Measurements from ENCODE around the gene PUS3. TPM values are rescaled to one million over a fixed set of nuclear protein-coding genes. Genes with fewer than 3 reads are reported as not detected.

Gene PUS3
- total and polyA plus RNA-seq, 10 donors = 7.7 to 12.7 (median 11.1) TPM

DNA sequence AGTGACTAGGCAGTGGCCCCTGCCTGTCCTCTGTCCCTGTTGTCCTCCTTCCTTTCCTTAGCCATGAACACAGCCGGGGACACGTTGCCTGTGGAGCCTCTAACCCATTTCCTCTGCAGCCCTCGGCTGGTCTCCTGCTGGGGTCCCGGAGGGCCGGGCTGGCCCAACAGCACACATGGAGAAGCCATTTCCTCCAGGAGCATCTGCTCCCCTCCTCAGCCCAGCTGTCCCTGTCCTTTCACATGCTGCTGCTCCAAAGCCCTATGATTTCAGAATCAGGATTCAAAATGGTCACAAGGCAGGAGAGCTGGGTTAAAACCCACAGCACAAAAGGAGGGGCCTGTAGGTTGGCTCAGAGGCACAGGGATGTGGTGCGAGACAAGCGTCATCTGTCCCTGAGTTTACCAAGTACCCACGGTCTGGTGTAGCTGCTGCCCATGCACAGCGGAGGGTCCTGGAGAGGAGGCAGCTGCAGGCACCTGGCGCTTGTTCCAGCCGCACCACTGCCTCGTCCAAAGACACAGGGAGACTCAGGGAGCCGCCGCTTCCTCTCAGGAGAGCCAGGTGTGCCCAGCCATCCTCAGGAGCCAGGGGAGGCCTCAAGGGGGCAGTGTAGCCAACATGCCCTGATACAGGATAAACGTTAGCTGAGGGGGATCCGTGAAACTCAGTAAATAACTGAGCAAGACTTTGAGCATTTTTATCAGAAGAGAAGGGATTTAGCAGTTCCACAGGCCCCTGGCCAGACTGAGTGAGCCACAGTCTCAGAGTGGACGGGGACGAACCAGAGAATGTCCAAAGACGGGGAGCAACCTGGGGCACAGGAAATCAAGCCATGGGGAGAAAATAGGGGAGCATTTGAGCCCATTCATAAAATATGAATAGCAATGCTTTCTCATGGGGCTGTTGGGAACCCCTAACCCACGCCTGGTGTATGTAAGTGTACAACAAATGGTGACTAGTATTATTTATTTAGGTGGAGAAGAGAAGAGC is 38.9 kb upstream of the PUS3 start:
- no peak overlapping the region for H3K27ac ChIP-seq
- intact Hi-C loops (cut with DNase I; ENCODE audit: low total_unique reads) = no loop called here
- 36 to 46% (median 41%) methylated on average over 17 to 20 of the region's 20 CpGs for WGBS, 5 donors
- H3K9me3 ChIP-seq = no peaks in the 10 kb centered on the region
- H3K4me3 ChIP-seq = no peak overlapping the region
- TF ChIP-seq, protein P1, sequence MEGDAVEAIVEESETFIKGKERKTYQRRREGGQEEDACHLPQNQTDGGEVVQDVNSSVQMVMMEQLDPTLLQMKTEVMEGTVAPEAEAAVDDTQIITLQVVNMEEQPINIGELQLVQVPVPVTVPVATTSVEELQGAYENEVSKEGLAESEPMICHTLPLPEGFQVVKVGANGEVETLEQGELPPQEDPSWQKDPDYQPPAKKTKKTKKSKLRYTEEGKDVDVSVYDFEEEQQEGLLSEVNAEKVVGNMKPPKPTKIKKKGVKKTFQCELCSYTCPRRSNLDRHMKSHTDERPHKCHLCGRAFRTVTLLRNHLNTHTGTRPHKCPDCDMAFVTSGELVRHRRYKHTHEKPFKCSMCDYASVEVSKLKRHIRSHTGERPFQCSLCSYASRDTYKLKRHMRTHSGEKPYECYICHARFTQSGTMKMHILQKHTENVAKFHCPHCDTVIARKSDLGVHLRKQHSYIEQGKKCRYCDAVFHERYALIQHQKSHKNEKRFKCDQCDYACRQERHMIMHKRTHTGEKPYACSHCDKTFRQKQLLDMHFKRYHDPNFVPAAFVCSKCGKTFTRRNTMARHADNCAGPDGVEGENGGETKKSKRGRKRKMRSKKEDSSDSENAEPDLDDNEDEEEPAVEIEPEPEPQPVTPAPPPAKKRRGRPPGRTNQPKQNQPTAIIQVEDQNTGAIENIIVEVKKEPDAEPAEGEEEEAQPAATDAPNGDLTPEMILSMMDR (IDR thresholded peaks at IDR 0.05 in 8 of 11, conservative IDR thresholded peaks at IDR 0.05 in 3 of 11) = peak in 6 of 11 experiments; percentile 27 to 63 (median 54)
- no peak for TF ChIP-seq POLR2AphosphoS5 (IDR thresholded peaks at IDR 0.05)
- DNase-seq = no peak
- H3K4me1 ChIP-seq = peaks cover 0 to 7% (median 0%) of the 10 kb centered on the region in 6 donors
- no peaks in the 10 kb centered on the region for H3K36me3 ChIP-seq
- peaks cover 0 to 15% (median 0%) of the 10 kb centered on the region in 7 donors for H3K27me3 ChIP-seq (replicated peaks in 1 of 7)

DNA sequence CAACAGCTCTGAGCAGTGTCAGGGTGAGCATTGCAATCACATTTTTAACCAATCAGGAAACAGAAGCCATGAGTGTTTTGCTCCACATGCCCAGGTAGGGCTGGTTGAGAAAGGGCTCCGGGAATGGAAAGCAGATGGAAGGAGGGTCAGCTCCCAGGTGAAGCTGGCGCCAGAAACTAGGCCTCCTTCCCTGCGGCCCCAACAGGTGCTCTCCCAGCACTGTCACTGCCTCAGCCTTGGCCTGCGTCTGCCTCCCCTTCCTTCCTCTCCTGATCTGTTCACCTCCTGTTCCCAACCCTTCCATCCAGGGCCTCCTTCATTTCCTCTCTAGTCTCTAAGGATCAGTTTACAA is 38.2 kb upstream of the PUS3 start:
- DNase-seq = no peak
- Histone ChIP-seq H3K4me1 (peaks cover 0 to 7% (median 0%) of the 10 kb centered on the region in 6 donors), H3K36me3 (no peaks in the 10 kb centered on the region), H3K4me3 (no peak overlapping the region), H3K27me3 (replicated peaks in 1 of 7) (peaks cover 0 to 14% (median 0%) of the 10 kb centered on the region in 7 donors), H3K27ac (no peak overlapping the region), H3K9me3 (no peaks in the 10 kb centered on the region)
- intact Hi-C loops (cut with DNase I; ENCODE audit: low total_unique reads) = no loop called here
- TF ChIP-seq POLR2AphosphoS5 (IDR thresholded peaks at IDR 0.05) (no peak), POLR2A (IDR thresholded peaks at IDR 0.05) (no peak)
- TF ChIP-seq, protein P1 (IDR thresholded peaks at IDR 0.05 in 8 of 11, conservative IDR thresholded peaks at IDR 0.05 in 3 of 11) = no peak
- 72 to 87% (median 82%) methylated on average over 4 of the region's 4 CpGs for WGBS, 5 donors

DNA sequence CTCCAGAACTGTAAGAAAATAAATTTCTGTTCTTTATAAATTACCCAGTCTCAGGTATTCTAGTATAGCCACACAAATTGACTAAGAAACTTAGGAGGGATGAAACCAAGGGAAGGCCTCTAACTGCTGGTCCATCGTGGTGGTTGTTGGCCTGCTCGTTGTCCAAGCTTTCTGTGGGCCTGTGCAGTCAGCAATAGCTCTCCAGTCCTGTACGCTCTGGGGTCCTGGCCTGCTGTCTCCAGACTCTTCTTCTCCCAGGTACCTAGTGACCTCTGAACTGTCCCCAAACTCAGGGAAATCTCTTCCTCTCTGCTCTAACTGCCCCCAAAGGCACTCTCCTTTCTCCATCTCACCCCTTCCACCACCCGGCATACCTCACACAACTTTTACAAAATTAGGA is 37.1 kb upstream of the PUS3 start:
- no peaks in the 10 kb centered on the region for H3K9me3 ChIP-seq
- H3K4me1 ChIP-seq = peaks cover 0 to 7% (median 0%) of the 10 kb centered on the region in 6 donors
- H3K4me3 ChIP-seq = no peak overlapping the region
- H3K36me3 ChIP-seq = no peaks in the 10 kb centered on the region
- no peak overlapping the region for H3K27ac ChIP-seq
- H3K27me3 ChIP-seq (replicated peaks in 1 of 7) = peaks cover 0 to 9% (median 0%) of the 10 kb centered on the region in 7 donors
- peak; percentile 22 for DNase-seq
- intact Hi-C loops (cut with DNase I; ENCODE audit: low total_unique reads) = no loop called here
- TF ChIP-seq POLR2AphosphoS5 (IDR thresholded peaks at IDR 0.05) (no peak), POLR2A (IDR thresholded peaks at IDR 0.05) (no peak)
- TF ChIP-seq, protein P1 (IDR thresholded peaks at IDR 0.05 in 8 of 11, conservative IDR thresholded peaks at IDR 0.05 in 3 of 11) = no peak
- 95 to 99% (median 96%) methylated on average over 4 of the region's 4 CpGs for WGBS, 5 donors

DNA sequence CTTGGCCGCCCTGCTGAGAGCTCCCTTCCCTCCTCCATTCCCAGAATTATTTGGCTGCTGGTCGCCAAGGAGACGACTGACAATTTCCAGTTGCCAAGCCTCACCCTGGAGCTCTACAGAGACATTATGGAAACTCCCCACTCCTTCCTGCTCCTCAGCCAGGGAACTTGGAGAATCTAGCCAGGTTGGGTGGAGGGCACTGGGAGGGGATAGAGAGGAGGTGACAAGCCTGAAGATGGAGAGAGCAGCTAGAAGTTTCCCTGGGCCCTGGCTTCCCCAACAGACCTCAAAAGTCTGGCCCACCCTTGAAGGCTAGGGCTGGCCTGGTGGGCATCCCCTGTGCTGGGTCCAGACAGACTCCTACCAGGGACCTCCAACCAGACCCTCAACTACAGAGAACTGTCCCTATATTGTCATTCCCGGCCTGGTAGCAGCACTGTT is 36.1 kb upstream of the PUS3 start:
- 54 to 85% (median 80%) methylated on average over 4 of the region's 4 CpGs for WGBS, 5 donors
- intact Hi-C loops (cut with DNase I; ENCODE audit: low total_unique reads) = no loop called here
- peak; percentile 32 for DNase-seq

More for the DNA sequence above, 36.1 kb upstream of the PUS3 start:
- no peak overlapping the region for H3K4me3 ChIP-seq
- H3K27me3 ChIP-seq (replicated peaks in 1 of 7) = peaks cover 0 to 9% (median 0%) of the 10 kb centered on the region in 7 donors
- no peaks in the 10 kb centered on the region for H3K9me3 ChIP-seq
- H3K36me3 ChIP-seq = no peaks in the 10 kb centered on the region
- no peak overlapping the region for H3K27ac ChIP-seq
- TF ChIP-seq POLR2AphosphoS5 (IDR thresholded peaks at IDR 0.05) = no peak
- no peak for TF ChIP-seq POLR2A (IDR thresholded peaks at IDR 0.05)
- TF ChIP-seq, protein P1 (IDR thresholded peaks at IDR 0.05 in 8 of 11, conservative IDR thresholded peaks at IDR 0.05 in 3 of 11) = no peak
- peaks cover 0 to 7% (median 0%) of the 10 kb centered on the region in 6 donors for H3K4me1 ChIP-seq
